ENCODE data around the gene RAB40B.

DNA sequence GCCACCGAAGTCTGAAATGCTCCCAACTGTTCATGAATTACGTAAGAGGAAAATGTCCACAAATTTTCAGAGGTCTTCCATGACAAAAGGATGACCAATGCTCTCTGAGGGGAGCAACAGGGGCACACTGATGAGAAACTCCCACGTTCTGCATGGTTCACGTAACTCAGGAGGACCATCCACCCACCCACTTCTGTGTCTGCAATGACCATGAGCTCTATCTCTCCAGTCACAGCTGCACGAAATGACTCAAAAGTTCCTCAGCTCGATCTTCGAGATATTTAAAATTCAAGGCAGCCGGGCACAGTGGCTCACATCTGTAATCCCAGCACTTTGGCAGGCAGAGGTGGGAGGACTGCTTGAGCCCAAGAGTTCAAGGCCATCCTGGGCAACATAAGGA lies 66.0 kb downstream of the RAB40B start:
- TF ChIP-seq, protein P1, sequence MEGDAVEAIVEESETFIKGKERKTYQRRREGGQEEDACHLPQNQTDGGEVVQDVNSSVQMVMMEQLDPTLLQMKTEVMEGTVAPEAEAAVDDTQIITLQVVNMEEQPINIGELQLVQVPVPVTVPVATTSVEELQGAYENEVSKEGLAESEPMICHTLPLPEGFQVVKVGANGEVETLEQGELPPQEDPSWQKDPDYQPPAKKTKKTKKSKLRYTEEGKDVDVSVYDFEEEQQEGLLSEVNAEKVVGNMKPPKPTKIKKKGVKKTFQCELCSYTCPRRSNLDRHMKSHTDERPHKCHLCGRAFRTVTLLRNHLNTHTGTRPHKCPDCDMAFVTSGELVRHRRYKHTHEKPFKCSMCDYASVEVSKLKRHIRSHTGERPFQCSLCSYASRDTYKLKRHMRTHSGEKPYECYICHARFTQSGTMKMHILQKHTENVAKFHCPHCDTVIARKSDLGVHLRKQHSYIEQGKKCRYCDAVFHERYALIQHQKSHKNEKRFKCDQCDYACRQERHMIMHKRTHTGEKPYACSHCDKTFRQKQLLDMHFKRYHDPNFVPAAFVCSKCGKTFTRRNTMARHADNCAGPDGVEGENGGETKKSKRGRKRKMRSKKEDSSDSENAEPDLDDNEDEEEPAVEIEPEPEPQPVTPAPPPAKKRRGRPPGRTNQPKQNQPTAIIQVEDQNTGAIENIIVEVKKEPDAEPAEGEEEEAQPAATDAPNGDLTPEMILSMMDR (IDR thresholded peaks at IDR 0.05) = no peak
- TF ChIP-seq POLR2AphosphoS5 (IDR thresholded peaks at IDR 0.05; ENCODE audit: insufficient read depth in 1 of 2, low read depth in 1 of 2) (no peak), POLR2A (IDR thresholded peaks at IDR 0.05) (no peak)

Measured in vagina (tissue), 2 donors.